A673 (cell line): ENCODE results near the gene GPR158. TPM values are rescaled to one million over a fixed set of nuclear protein-coding genes. Genes with fewer than 3 reads are reported as not detected.

Source experiments
- BruUV-seq: library from RNA; stranded (reverse); fragments of 400-500 nt; replicated peaks from 2 replicates; lab custom pipeline; 2021; lab: Mats Ljungman, UMichigan
- CTCF ChIA-PET: fragments of 300-600 bp; sonication (Branson Sonifier 250); formaldehyde crosslinking; loops from one replicate; lab custom pipeline; 2022; ENCODE audit warnings: antibody characterized with exemption; lab: Charles Lee
- POLR2A ChIA-PET: fragments of 300-600 bp; sonication (Branson Sonifier 250); formaldehyde crosslinking; loops from one replicate; lab custom pipeline; 2022; ENCODE audit warnings: antibody characterized with exemption; ENCODE audit not compliant: low non-redundant PET; lab: Charles Lee
- DNase-seq: peaks from one replicate; pipeline ENCODE4 v3.0.0-alpha.2; 2015; ENCODE audit warnings: low spot score
- H3K27ac ChIP-seq: fragments of 200-600 bp; sonication (generic); 2 replicates; pipeline ENCODE4 v1.5.1; 2016; ENCODE audit warnings: mixed run types, low read depth, mild to moderate bottlenecking, mixed read lengths, antibody characterized with exemption, low read length; ENCODE audit not compliant: poor library complexity, severe bottlenecking
- H3K27me3 ChIP-seq: fragments of 200-600 bp; sonication (generic); replicated peaks from 2 replicates; pipeline ENCODE4 v1.6.1; 2017; ENCODE audit warnings: mixed run types, low read depth, mild to moderate bottlenecking, mixed read lengths, antibody characterized with exemption, low read length; ENCODE audit not compliant: insufficient read depth, poor library complexity
- H3K36me3 ChIP-seq: fragments of 200-600 bp; sonication (generic); 2 replicates; pipeline ENCODE4 v1.6.1; 2016; ENCODE audit warnings: mixed run types, mild to moderate bottlenecking, mixed read lengths, antibody characterized with exemption, low read length; ENCODE audit not compliant: insufficient read depth, poor library complexity, severe bottlenecking
- H3K4me1 ChIP-seq: fragments of 200-600 bp; sonication (generic); 2 replicates; pipeline ENCODE4 v1.6.1; 2017; ENCODE audit warnings: mixed run types, mild to moderate bottlenecking, mixed read lengths, antibody characterized with exemption, low read length; ENCODE audit not compliant: insufficient read depth, poor library complexity, severe bottlenecking
- H3K4me3 ChIP-seq: fragments of 200-600 bp; sonication (generic); 2 replicates; pipeline ENCODE4 v1.5.1; 2016; ENCODE audit warnings: low read depth, mixed run types, mild to moderate bottlenecking, mixed read lengths, low read length; ENCODE audit not compliant: poor library complexity, severe bottlenecking
- H3K9me3 ChIP-seq: fragments of 200-600 bp; sonication (generic); 2 replicates; pipeline ENCODE4 v1.6.1; 2016; ENCODE audit warnings: mixed run types, low read depth, mild to moderate bottlenecking, mixed read lengths, antibody characterized with exemption, low read length; ENCODE audit not compliant: poor library complexity, severe bottlenecking
- EZH2 ChIP-seq: fragments of 200-600 bp; sonication (generic); IDR thresholded peaks from 2 replicates; pipeline ENCODE4 v1.6.1; 2017; ENCODE audit warnings: borderline replicate concordance, low read depth, mild to moderate bottlenecking, mixed read lengths, antibody characterized with exemption, low read length; ENCODE audit not compliant: poor library complexity, severe bottlenecking
- intact Hi-C: fragments of 100-400 bp; cut with micrococcal nuclease; formaldehyde crosslinking; loops from one replicate; pipeline ENCODE4 v1.10.0; 2022; ENCODE audit not compliant: unreplicated experiment
- total RNA-seq: library from RNA; stranded (reverse); gene quantifications from 2 replicates; pipeline ENCODE4 v1.2.3, GENCODE V29; 2021
- TF ChIP-seq, protein P1 (sequence below): fragments of 300-800, 200-600 bp; sonication (generic); conservative IDR thresholded peaks from 2 replicates; pipeline ENCODE4 v1.5.1; 2017; ENCODE audit warnings: low read depth, mild to moderate bottlenecking, antibody characterized with exemption, low read length, moderate library complexity, mixed read lengths

The GPR158 gene
- total RNA-seq, 1 experiment from 2014 or later, result not detected

GRCh38 chr10:25388188-25388861 is 213.5 kb downstream of the GPR158 start:
- ChIA-PET POLR2A (no interaction called here), CTCF (no interaction called here)
- no peak overlapping the region for H3K4me3 ChIP-seq
- H3K4me1 ChIP-seq, result no peaks in the 10 kb centered on the region
- H3K27me3 ChIP-seq, result no peaks in the 10 kb centered on the region
- no peak for DNase-seq
- no peak overlapping the region for H3K27ac ChIP-seq
- no peaks in the 10 kb centered on the region for H3K36me3 ChIP-seq
- TF ChIP-seq, protein P1, sequence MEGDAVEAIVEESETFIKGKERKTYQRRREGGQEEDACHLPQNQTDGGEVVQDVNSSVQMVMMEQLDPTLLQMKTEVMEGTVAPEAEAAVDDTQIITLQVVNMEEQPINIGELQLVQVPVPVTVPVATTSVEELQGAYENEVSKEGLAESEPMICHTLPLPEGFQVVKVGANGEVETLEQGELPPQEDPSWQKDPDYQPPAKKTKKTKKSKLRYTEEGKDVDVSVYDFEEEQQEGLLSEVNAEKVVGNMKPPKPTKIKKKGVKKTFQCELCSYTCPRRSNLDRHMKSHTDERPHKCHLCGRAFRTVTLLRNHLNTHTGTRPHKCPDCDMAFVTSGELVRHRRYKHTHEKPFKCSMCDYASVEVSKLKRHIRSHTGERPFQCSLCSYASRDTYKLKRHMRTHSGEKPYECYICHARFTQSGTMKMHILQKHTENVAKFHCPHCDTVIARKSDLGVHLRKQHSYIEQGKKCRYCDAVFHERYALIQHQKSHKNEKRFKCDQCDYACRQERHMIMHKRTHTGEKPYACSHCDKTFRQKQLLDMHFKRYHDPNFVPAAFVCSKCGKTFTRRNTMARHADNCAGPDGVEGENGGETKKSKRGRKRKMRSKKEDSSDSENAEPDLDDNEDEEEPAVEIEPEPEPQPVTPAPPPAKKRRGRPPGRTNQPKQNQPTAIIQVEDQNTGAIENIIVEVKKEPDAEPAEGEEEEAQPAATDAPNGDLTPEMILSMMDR, result no peak
- TF ChIP-seq EZH2, result no peak
- intact Hi-C loops, result no loop called here
- no TSS peak for BruUV-seq
- peaks cover 4% of the 10 kb centered on the region for H3K9me3 ChIP-seq

DNA sequence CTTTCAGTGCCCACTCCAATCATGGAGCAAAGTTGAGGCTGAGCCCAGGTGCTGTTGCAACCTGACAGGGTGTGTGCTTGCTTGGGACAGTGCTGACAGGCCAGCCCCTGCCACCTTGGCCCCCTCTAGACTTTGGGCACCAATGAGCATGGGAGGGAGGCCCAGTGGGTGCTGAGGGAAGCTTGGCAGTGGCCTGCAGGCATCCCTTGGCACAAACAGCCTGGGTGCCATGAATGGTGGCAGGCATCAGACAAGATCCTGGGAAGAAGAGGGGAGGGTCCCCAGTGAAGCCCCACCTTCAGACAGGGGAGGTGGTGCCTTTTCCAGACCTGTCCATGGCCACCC is 214.0 kb downstream of the GPR158 start:
- H3K27me3 ChIP-seq, result no peaks in the 10 kb centered on the region
- ChIA-PET CTCF (no interaction called here), POLR2A (no interaction called here)
- peaks cover 4% of the 10 kb centered on the region for H3K9me3 ChIP-seq
- H3K4me3 ChIP-seq, result no peak overlapping the region
- intact Hi-C loops, result no loop called here
- H3K4me1 ChIP-seq, result no peaks in the 10 kb centered on the region
- H3K36me3 ChIP-seq, result no peaks in the 10 kb centered on the region
- TF ChIP-seq EZH2, result no peak
- TF ChIP-seq, protein P1, result no peak
- H3K27ac ChIP-seq, result no peak overlapping the region
- no TSS peak for BruUV-seq
- DNase-seq, result no peak

DNA sequence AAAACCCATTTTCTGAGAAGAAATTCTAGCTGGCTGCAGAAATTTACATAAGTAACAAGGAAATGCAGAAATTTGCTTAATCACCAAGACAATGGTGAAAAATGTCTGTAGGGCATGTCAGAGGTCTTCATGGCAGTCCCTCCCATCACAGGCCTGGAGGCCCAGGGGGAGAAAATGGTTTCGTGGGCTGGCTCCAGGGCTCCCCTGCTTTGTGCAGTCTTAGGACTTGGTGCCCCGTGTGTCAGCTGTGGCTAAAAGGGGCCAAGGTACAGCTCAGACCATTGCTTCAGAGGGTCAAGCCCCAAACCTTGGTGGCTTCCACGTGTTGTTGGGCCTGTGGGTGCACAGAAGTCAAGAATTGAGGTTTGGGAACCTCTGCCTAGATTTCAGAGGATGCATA is 215.9 kb downstream of the GPR158 start:
- POLR2A ChIA-PET, result no interaction called here
- no peaks in the 10 kb centered on the region for H3K36me3 ChIP-seq
- CTCF ChIA-PET, result no interaction called here
- no TSS peak for BruUV-seq
- intact Hi-C loops, result no loop called here
- no peak overlapping the region for H3K4me3 ChIP-seq
- H3K27ac ChIP-seq, result no peak overlapping the region
- H3K4me1 ChIP-seq, result no peaks in the 10 kb centered on the region
- H3K9me3 ChIP-seq, result peaks cover 4% of the 10 kb centered on the region
- no peak for DNase-seq
- H3K27me3 ChIP-seq, result no peaks in the 10 kb centered on the region
- TF ChIP-seq EZH2, result no peak
- TF ChIP-seq, protein P1, result no peak
